CD4-positive, alpha-beta T cell (primary cell): ENCODE results near the gene COL17A1. TPM values are rescaled to one million over a fixed set of nuclear protein-coding genes. Genes with fewer than 3 reads are reported as not detected.

Source experiments
- ATAC-seq: fragments of 200-7000 bp; cut with Tn5 transposase; one replicate; pipeline ENCODE4 v1.10.0; 2022; ENCODE audit warnings: mild to moderate bottlenecking; ENCODE audit not compliant: poor library complexity
- CTCF ChIA-PET: fragments of 350-600 bp; sonication (Branson Sonifier 250); formaldehyde crosslinking; loops from one replicate; lab custom pipeline; 2021; ENCODE audit warnings: antibody characterized with exemption, inconsistent platforms; lab: Charles Lee
- POLR2A ChIA-PET: fragments of 350-600 bp; sonication (Branson Sonifier 250); formaldehyde crosslinking; loops from one replicate; lab custom pipeline; 2021; ENCODE audit warnings: antibody characterized with exemption, inconsistent platforms; lab: Charles Lee
- DNase-seq, 14 experiments: peaks; one replicate each; pipeline ENCODE4 v3.0.0-alpha.2; 2013 to 2020; ENCODE audit warnings: mixed read lengths in 2 of 14
- H3K27ac ChIP-seq, 2 donors: one replicate each; pipeline versions ENCODE4 v1.5.1 to v1.7.0; 2013; ENCODE audit warnings: low read length in 2 of 2, low read depth in 1 of 2, mild to moderate bottlenecking in 1 of 2
- H3K27me3 ChIP-seq, 2 experiments: 1 replicate in 1 of 2; 2 replicates in 1 of 2; pipeline versions ENCODE4 v1.6.1 to v1.7.0; 2013; ENCODE audit warnings: low read length in 2 of 2, control low read depth in 1 of 2, mild to moderate bottlenecking in 1 of 2, moderate library complexity in 1 of 2; ENCODE audit not compliant: insufficient read depth in 2 of 2, control insufficient read depth in 1 of 2
- H3K36me3 ChIP-seq: one replicate; pipeline ENCODE4 v1.6.1; 2013; ENCODE audit warnings: low read length, control low read depth; ENCODE audit not compliant: insufficient read depth
- H3K4me1 ChIP-seq: one replicate; pipeline ENCODE4 v1.6.1; 2013; ENCODE audit warnings: low read length, control low read depth; ENCODE audit not compliant: insufficient read depth
- H3K4me3 ChIP-seq: one replicate; pipeline ENCODE4 v1.5.1; 2013; ENCODE audit warnings: mild to moderate bottlenecking, low read length, moderate library complexity
- H3K9me3 ChIP-seq, 2 experiments: 1 replicate in 1 of 2; 2 replicates in 1 of 2; pipeline versions ENCODE4 v1.6.1 to v1.7.0; 2013; ENCODE audit warnings: low read length in 2 of 2, mild to moderate bottlenecking in 2 of 2, control low read depth in 1 of 2, moderate library complexity in 1 of 2; ENCODE audit not compliant: control insufficient read depth in 1 of 2, insufficient read depth in 1 of 2
- H3K27ac Mint-ChIP-seq: one replicate; pipeline ENCODE4 v1.8.0; 2020; ENCODE audit warnings: mixed read lengths
- H3K27me3 Mint-ChIP-seq: one replicate; pipeline ENCODE4 v1.8.0; 2021; ENCODE audit warnings: mixed read lengths
- H3K36me3 Mint-ChIP-seq: one replicate; pipeline ENCODE4 v1.8.0; 2021; ENCODE audit warnings: low read depth, mixed read lengths
- H3K4me1 Mint-ChIP-seq: one replicate; pipeline ENCODE4 v1.8.0; 2021; ENCODE audit warnings: low read depth, mixed read lengths
- H3K4me3 Mint-ChIP-seq: one replicate; pipeline ENCODE4 v1.8.0; 2020; ENCODE audit warnings: mild to moderate bottlenecking, mixed read lengths
- H3K9me3 Mint-ChIP-seq: one replicate; pipeline ENCODE4 v1.8.0; 2020; ENCODE audit warnings: mixed read lengths
- CTCF ChIP-seq: fragments of 200-600 bp; IDR thresholded peaks from one replicate; pipeline ENCODE4 v1.8.0; 2022; ENCODE audit warnings: antibody characterized with exemption, mild to moderate bottlenecking
- intact Hi-C, 2 experiments: fragments of 100-400 bp; cut with DNase I in 1 of 2; cut with micrococcal nuclease in 1 of 2; formaldehyde crosslinking; loops; one replicate each; pipeline versions ENCODE4 v1.15.1 to v1.9.0; 2023 to 2025; cut with DNase I, micrococcal nuclease
- microRNA-seq: library from miRNA; unstranded; fragments of <30 nt; microRNA quantifications from one replicate; pipeline ENCODE4 v1.2.0, GENCODE V29; 2021; ENCODE audit warnings: borderline microRNAs expressed, borderline replicate concordance
- total RNA-seq, 174 experiments: library from RNA in 2 of 174; stranded (reverse) in 2 of 174; gene quantifications; one replicate each; pipeline ENCODE4 v1.2.3 and lab custom pipeline; 2021 to 2026

Gene COL17A1
- total RNA-seq, 2 experiments from 2014 or later: not detected

GRCh38 chr10:103982639-103983038, 103.0 kb downstream of the COL17A1 start:
- CTCF ChIA-PET: interaction anchor here (0.6 to 1.2 kb wide), 4 partner anchors 7 to 139 kb away, joined by 3 to 4 read pairs (median 4); partner anchors contain the start of gene SFR1
- H3K4me3 Mint-ChIP-seq: peak overlapping the region; percentile 30
- H3K4me1 ChIP-seq: peaks cover 25% of the 10 kb centered on the region
- DNase-seq: no peak
- H3K4me3 ChIP-seq: no peak overlapping the region
- no peaks in the 10 kb centered on the region for H3K27me3 Mint-ChIP-seq
- POLR2A ChIA-PET: interaction anchor here (0.7 to 1.4 kb wide), 9 partner anchors 11 to 139 kb away, joined by 3 to 12 read pairs (median 4); partner anchors contain the start of genes SFR1 and SLK
- no peaks in the 10 kb centered on the region for H3K36me3 ChIP-seq
- peaks cover 2% of the 10 kb centered on the region for H3K36me3 Mint-ChIP-seq
- H3K27me3 ChIP-seq: no peaks in the 10 kb centered on the region
- intact Hi-C loops: loop anchor here in 1 of 2 experiments (2.0 to 5.0 kb wide), 2 partner anchors 14 to 80 kb away; no protein-coding TSS in a partner anchor
- H3K27ac Mint-ChIP-seq: peak overlapping the region; percentile 65
- TF ChIP-seq CTCF: no peak
- H3K9me3 ChIP-seq: no peaks in the 10 kb centered on the region
- no peak for ATAC-seq
- peaks cover 74% of the 10 kb centered on the region for H3K4me1 Mint-ChIP-seq
- no peak overlapping the region for H3K27ac ChIP-seq
- no peaks in the 10 kb centered on the region for H3K9me3 Mint-ChIP-seq

Small RNAs within 50 kb of the gene (microRNA-seq; reads per million reads assigned to microRNA genes)
- not detected for gene MIR936

Other genes with a start within 250 kb of the COL17A1 start
- gene SH3PXD2A, start 230.3 kb downstream of the COL17A1 start, total RNA-seq: 1 to 10 TPM; 6.9 to 7.0 TPM
- 10 to 100 TPM; 13.0 to 13.4 TPM for gene STN1, start 167.7 kb downstream of the COL17A1 start, total RNA-seq
- 10 to 100 TPM; 20.5 to 20.8 TPM for gene SLK, start 118.7 kb downstream of the COL17A1 start, total RNA-seq
- 1 to 10 TPM; 7.2 to 7.7 TPM for gene SFR1, start 36.3 kb upstream of the COL17A1 start, total RNA-seq
- not detected for gene CFAP43, start 146.5 kb upstream of the COL17A1 start, total RNA-seq
- gene GSTO1, start 169.0 kb upstream of the COL17A1 start, total RNA-seq: 10 to 100 TPM; 23.9 to 26.1 TPM
- gene GSTO2, start 183.3 kb upstream of the COL17A1 start, total RNA-seq: 1 to 10 TPM in 1 of 2 experiments, under 1 TPM in 1; 0.77 to 1.2 TPM